SIG-M5 treated with dmso at 0.1 percent for 504 hours (cell line): ENCODE results near the gene BAIAP2L1.
A peak's percentile ranks its signal among the peaks of the same experiment; 100 is the strongest.

Experiments used
- DNase-seq: peaks from one replicate; lab custom pipeline; 2025; ENCODE audit not compliant: unreplicated experiment; lab: John Stamatoyannopoulos, UW

BAIAP2L1 gene

GRCh38 chr7:98280791-98281756 lies 119.8 kb downstream of the BAIAP2L1 start, which contains the start of gene BRI3:
Gene BRI3 (plus strand): TSS chr7:98281686. CDS start chr7:98281796, 110 bp downstream.
- DNase-seq = peak; percentile 78

GRCh38 chr7:98280296-98280695 lies 120.6 kb downstream of the BAIAP2L1 start:
- no peak for DNase-seq

GRCh38 chr7:98278936-98279335 lies 122.0 kb downstream of the BAIAP2L1 start:
- DNase-seq = no peak

- no peak for DNase-seq
Observed at GRCh38 chr7:98278408-98278807, 122.5 kb downstream of the BAIAP2L1 start.

GRCh38 chr7:98276241-98276761 lies 124.6 kb downstream of the BAIAP2L1 start:
- peak; percentile 81 for DNase-seq

GRCh38 chr7:98267303-98267702 lies 133.6 kb downstream of the BAIAP2L1 start:
- DNase-seq = no peak

GRCh38 chr7:98266840-98267239 lies 134.1 kb downstream of the BAIAP2L1 start:
- no peak for DNase-seq

- no peak for DNase-seq
Observed at GRCh38 chr7:98265841-98266271, 135.0 kb downstream of the BAIAP2L1 start.

- DNase-seq = no peak
Observed at GRCh38 chr7:98257701-98258100, 143.2 kb downstream of the BAIAP2L1 start.

- no peak for DNase-seq
Observed at GRCh38 chr7:98256431-98256830, 144.5 kb downstream of the BAIAP2L1 start.

- DNase-seq = no peak
Observed at GRCh38 chr7:98254951-98255610, 145.8 kb downstream of the BAIAP2L1 start.

GRCh38 chr7:98254516-98254915 lies 146.4 kb downstream of the BAIAP2L1 start:
- no peak for DNase-seq

GRCh38 chr7:98252425-98253054 lies 148.3 kb downstream of the BAIAP2L1 start:
- peak; percentile 39 for DNase-seq

- peak; percentile 87 for DNase-seq
Observed at GRCh38 chr7:98251601-98252424, 149.1 kb downstream of the BAIAP2L1 start, which contains the start of gene TECPR1. Gene TECPR1 (minus strand): TSS chr7:98252232. CDS start chr7:98246146, 6,086 bp downstream.

- peak; percentile 14 for DNase-seq
Observed at GRCh38 chr7:98251231-98251600, 149.7 kb downstream of the BAIAP2L1 start.

- DNase-seq = no peak
Observed at GRCh38 chr7:98250789-98251188, 150.1 kb downstream of the BAIAP2L1 start.

- peak; percentile 46 for DNase-seq
Observed at GRCh38 chr7:98249106-98249505, 151.8 kb downstream of the BAIAP2L1 start.

GRCh38 chr7:98248156-98248555 lies 152.7 kb downstream of the BAIAP2L1 start:
- DNase-seq = no peak

GRCh38 chr7:98244871-98245270 lies 156.0 kb downstream of the BAIAP2L1 start:
- no peak for DNase-seq

GRCh38 chr7:98242934-98243333 lies 158.0 kb downstream of the BAIAP2L1 start:
- DNase-seq = no peak
